EL (cell line): Measurements from ENCODE around the gene RASSF10.

Experiments used
- DNase-seq: peaks from one replicate; pipeline ENCODE4 v3.0.0-alpha.2; 2016

The RASSF10 gene

DNA sequence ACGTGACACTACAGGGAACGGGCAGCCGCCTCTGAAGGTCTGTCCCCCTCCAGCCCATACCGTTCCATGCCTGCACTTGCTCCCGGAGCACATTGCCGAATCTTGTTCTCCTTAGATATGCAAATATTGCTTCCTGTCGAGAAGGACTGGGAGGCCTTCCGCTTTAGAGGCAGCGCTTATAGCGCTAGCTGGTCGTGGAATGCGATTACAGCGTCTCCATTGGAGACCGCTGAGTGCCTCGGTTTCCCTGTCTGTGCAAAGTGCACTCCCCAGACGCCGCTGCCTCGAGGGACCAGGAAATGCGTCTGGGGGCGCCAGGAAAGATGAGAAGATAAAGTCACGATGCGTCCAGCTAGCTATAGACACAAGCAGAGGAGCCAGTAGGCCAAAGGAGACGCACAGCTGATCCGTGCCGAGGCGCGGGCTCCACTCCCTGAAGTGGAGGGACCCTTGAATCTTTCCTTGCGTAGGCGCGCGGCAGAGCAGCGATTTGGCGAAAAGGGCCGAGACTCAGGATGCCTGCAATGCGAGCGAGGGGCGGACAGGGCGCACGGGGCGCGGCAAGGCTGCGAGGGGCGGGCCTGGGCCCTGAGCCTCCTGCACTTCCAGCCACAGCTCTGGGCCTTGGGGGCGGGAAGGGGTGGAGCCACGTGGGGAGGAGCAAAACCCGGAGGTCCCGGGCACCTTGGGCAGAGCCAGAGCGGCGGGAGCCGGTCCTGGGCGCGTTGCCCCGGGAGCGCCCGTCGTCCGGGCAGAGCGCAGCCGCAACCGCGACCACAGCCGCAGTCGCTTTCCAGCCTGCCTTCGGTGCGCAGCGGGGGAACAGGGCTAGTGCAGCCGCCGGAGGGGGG is at the start of gene RASSF10:
Gene RASSF10 (plus strand): TSS at position 692 of the 851 bp plus-strand sequence. CDS start 261 bp downstream, outside the sequence.
- DNase-seq: peak; percentile 79

DNA sequence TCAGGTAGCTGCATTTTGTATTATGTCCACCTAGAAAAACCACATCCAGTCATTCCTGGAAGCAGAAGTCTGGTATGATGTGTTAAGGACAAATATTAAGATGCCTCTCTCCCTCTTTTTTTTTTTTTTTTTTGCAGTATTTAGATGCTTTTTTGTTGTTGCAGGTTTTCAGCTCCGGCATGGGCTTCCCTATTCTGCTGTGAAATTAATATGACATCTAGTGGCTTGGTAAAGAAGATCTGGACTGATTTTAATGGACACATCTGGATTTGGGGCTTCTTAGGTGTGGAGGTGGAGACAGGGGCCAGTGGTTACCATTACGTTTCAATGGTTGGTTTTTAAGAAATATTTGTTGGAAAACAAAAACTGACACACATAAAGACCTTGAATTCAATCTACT is 47.5 kb upstream of the RASSF10 start:
- DNase-seq: no peak

DNA sequence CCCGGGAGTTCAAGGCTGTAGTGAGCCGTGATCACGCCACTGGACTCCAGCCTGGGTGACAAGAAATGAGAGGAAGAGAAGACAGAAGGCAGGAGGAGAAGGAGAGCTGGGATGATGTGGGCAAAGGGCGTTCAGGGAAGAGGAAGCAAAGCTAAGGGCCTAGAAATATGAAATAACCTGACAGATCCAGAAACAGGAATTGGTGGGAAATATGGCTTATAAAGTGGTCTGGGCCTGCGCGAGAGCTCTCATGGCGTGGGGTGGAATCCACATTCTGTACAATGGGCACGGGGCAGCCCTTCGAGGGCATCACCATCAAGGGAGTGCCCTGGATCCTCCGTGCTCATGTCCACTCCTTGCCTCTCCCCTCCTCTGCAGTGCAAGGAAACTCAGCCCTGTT is 46.8 kb upstream of the RASSF10 start:
- no peak for DNase-seq

DNA sequence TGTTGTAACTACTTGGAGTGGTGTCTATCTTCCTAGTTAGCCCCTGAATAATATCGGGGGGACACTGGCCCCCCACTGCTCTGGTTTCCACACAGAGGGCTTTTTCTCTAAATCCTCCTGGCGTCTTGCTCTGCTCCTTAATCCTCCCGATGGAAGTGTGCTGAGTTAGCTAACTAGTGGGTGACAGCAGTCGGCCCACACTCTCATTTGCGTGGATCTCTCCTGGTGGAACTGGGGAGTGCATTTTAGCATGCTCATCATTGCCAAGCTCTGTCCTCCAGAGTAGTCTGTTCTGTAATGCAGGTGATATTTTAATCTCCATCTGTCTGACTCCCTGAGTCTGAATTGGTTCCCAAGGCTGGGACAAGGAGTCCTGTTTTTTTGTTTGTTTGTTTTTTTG is 46.1 kb upstream of the RASSF10 start:
- no peak for DNase-seq

DNA sequence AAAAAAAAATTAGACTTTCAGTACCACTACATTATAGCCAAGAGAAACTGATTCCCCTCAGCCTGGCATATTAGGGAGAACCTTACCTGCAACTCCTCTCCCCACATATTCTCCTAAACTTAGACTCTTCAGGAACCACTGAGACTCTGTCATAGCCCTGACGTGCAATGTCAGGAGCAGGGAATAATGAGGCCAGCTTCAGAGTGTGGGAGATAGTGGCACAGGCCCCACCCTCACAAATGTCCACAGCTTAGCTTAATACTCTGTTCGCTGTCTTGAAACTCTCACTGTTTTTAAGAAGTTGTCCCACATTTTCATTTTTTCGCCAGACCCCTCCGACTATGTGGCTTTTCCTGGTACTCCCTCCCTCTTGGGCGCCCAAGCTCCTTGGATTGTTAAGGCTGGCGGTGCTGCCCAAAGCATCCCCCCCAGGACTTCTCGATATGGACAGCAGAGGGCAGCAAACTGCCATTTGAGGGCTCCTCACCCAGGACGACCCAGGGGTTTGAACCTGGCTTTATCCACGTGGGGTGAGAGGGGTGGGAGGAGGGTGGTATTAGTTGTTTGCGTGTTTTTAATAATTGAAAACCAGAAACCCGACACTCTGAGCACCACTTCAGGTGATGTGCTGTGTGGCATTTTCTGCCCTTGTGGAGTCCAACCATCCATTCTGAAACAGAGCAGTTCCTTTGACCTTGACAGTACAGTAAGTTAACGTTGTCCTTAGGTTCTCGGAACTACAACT is 45.2 kb upstream of the RASSF10 start:
- DNase-seq: peak; percentile 68

DNA sequence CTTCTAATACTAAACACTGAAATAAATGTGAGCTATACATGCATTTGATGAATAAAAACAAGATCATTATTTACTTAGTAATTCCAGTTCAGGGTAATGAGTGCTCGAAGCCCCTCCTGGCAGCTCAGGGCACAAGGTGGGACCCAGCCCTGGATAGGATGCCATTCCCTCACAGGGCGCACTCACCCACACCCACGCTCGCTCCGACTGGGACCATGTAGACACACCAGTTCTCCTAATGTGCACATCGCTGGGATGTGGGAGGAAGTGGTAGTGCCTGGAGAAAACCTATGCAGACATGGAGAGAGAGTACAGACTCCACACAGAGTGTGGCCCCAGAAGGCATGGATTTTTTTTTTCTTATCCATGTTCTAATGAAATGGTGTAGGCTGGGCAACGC is 44.5 kb upstream of the RASSF10 start:
- no peak for DNase-seq

DNA sequence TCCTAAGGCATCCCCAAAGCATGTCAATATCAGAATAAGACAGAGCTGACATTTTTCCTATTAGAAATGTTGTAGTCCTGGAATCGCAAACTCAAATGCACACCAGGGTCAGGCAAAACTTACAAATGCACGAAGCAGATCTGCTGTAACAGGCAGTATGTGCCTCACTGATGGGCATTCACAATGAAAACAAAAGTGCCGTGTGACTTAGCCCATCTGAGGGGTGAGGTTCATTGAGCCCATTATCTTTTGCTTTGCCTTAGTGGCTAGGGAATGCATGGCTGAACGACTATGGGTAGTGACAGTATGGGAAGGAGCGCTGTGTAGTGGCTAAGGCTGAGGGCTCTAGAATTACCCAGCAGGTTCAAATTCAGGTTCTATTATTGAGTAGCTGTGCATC is 43.1 kb upstream of the RASSF10 start:
- no peak for DNase-seq

DNA sequence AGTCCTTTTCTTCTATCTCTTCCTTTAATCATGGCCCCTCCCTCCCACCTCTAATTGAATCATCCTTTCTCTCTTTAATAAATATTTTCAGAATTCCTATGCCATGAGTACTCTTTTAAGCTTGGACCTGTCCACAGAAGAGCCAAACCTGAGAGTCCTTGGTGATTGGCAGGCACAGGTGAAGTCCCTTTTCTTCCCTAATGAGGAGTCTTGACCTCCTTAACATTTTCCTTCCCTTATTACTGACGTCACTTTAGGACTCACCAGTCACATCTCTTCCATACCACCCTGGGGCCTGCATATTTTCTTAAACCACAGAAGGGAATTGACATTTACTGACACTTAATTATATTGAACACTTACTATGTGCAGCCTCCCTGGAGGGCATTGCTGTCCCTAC is 41.0 kb upstream of the RASSF10 start:
- DNase-seq: peak; percentile 28

DNA sequence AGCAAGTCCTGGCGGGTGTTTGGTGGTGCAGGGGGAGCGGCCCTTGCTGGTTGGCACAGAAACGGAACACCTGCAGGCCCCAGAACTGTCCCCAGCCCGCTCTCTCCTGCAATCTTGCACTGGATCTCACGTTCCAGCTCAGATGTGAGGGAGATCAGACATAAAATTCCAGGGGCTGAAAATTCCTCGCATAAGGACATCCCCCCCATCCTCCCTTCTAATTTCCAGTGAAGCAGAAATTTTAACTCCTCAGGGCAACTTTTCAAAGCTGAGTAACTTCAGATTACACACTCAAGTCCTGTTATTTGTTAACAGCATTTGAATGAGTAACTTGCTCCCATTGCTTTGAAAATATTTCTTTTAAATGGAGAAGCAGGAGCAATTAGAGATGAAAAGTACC is 40.3 kb upstream of the RASSF10 start:
- no peak for DNase-seq

DNA sequence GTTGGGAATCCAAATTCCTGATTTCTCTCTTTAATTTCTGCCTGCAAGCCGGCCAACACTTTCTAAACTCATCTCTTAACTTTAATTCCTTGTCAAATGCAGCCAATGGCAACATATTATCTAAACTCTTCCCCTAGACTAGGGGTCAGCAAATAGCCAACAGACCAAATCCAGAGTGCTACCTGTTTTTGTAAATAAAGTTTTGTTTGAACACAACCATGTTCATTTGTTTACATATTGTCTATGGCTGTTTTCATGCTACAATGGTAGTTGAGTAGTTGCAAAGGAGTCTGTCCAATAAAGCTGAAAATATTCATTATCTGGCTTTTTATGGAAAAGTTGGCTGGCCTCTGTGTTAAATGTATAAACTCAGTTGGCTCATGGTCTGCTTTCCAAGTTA is 37.2 kb upstream of the RASSF10 start:
- no peak for DNase-seq

DNA sequence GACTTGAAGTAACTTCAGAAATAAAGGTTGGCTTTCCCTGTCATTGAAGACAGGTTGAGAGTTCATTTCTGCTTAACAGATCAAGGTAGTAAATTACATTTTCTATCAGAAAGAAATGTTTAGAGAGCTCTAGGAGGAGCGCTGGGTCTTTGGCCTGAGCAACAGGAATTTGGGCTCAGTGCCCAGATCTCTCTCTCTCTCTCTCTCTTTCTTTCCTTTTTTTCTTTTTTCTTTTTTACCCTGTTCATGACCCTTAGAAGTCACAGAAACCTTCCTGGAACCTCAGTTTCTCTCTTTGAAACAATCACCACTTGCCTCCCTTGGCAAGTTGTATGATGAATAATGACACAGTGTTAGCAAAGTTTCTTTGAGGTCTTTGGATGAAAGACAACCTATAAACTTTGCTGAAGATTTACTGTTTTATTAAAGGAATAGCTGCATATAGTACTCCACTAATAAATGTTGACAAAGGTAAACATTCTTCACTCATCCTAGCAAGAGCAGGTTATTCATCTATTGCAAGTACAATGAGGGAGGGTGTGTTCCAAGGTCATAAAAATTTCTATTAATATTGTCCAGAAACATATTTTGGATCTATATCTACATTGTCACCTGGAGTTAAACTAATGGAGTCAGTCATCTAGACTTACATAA is 35.5 kb upstream of the RASSF10 start:
- no peak for DNase-seq

DNA sequence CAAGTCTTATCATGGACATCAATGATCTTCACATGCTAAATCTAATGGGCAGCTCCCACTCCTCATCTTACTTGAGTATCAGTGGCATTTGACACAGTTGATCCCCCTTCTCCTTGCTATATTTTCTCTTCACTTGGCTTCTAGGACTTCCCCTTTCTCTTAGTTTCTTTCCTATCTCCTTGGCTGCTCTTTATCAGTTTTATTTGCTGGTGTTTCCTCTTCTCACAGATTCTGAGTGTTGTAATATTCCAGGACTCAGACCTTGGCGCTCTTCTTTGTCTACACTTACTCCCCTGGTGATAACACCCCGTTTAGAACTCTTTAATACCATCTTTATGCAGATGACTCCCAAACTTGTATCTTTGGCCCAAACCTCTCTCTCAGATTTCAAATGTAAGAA is 33.9 kb upstream of the RASSF10 start:
- no peak for DNase-seq

DNA sequence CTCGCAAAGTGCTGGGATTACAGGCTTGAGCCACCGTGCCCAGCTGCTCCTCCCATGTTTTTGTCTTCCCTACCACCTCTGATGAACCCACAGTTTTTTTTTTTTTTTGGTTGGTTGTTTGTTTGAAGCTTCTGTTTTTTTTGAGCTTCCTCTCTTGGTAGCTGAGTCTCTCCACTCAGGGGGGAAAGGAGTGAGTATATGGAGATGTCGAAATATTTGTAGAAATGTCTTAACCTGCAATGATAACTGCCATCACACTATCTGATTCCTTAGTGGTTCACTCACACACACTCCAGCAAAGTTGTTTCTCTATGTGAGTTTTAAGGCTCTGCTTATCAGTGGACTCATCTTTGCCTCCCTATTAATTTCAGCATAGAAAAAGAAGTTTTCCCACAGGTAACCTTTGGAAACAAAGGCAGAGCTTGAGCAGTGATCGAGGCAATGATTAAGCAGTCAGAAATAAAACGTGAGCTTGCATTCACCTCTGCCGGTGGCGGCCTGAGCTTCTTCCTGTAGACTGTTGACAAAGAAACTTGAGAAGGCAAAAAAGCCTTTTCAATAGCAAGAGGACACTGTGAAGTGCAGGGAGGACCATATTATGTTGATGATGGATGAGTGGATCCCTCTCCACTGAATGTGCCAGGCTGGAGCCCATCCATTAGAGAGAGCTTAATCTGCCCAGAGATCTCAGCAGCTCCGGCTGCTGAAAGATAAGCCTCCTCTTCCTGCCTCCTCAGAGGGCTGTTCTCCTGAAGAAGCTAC is 29.0 kb upstream of the RASSF10 start:
- no peak for DNase-seq

DNA sequence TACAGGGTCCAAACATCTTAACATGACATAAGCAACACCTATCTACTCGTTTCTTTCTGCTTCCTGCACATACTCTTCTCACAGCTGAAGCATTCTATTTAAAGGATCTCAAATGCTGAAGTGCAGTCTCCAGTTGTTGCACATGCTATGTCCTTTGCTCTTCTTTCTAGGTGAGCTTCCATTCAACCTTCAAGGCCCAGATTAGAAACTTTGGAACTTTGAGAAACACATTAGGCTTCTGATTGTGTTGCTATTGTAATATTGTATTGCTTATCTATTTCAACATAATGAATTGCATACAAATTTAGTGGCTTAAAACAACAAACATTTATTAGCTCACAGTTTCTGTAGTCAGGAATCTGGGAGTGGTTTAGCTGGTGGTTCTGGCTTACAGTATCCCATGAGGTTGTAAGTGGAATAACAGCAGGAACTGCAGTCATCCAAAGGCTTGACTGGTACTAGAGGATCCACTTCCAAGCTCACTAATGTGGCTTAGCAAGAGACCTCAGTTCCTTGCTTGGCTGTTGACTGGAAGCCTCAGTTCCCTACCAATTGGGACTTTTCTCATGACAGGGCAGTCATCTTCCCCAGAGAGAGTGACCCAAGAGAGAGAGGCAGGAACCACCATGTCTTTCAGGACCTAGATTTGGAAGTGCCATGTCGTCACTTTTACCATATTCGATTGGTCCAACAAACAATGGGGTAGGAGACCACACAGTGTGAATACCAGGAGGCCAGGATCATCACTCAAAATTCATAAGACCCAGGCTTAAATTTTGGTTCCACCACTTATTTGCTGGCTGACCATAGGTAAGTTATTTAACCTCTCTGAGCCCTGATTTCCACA is 27.2 kb upstream of the RASSF10 start:
- peak; percentile 12 for DNase-seq

DNA sequence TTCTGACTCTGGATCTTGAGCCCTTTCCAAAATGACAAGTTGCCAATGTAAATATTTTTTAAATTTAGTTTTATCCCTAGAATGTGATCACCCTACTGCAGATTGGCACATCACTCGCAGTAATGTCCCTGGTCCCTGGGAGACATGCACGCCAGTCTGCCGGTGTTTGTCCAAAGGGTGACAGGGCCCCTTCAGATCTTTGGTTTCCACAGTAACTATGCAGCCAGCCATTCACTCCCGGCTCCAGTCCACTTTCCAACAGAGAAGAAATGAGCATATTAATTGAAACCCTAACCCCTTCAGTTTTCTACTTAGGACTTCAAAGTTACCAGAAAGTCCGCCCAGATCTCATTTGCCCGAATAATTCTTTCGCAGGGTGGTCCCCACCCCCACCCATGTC is 25.8 kb upstream of the RASSF10 start:
- DNase-seq: no peak

DNA sequence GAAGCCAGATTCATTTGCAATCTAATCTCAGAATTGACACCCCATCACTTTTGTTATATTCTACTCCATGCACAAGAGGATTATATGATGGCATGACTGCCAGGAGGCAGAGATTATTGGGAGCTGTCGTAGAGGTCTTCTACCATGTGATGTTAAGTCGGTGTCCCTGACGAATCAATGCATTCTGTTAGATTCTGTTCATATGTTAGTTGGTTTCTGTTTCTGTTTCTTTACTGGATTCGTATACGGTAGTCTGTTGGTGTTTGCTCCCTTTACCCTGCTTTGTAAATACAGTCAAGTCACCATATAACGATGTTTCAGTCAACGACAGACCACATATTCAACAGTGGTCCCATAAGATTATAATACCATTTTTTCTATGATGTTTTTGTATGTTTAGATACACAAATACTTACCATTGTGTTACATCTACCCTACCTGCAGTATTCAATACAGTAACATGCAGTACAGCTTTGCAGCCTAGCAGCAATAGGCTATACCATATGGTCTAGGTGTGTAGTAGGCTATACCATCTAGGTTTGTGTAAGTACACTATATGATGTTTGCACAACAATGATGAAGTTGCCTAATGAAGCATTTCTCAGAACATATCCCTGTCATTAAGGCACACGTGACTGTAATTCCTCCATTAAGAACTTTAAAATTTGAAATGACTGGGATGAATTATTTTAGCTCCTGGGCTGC is 22.8 kb upstream of the RASSF10 start:
- DNase-seq: no peak

DNA sequence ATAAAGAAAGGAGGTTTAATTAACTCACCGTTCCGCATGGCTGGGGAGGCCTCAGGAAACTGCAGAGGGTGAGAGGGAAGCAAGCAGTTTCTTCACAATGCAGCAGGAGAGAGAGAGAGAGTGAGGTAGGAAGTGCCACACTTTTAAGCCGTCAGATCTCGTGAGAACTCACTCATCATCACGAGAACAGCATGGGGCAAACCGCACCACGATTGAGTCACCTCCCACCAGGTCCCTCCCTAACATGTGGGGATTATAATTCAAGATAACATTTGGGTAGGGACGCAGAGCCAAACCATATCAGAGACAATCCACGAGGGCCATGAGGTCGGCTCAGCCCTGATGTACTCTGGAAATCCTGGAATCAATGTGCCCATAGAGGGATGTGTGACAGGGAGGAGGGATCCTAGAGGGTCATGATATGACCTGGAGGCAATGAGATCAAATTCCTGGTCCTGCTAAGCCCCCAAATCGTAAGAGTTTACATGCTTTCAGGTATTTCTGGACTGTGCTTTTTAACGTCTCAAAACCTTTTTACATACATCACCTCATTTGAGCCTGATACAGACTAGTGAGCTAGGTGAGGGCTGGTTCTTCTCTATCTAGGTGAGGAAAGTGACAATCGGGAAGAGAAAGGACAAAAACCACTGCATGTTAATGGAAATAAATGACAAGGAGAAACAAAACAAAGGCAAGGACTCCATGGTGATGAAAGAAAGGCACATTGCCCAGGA is 19.5 kb upstream of the RASSF10 start:
- DNase-seq: no peak

DNA sequence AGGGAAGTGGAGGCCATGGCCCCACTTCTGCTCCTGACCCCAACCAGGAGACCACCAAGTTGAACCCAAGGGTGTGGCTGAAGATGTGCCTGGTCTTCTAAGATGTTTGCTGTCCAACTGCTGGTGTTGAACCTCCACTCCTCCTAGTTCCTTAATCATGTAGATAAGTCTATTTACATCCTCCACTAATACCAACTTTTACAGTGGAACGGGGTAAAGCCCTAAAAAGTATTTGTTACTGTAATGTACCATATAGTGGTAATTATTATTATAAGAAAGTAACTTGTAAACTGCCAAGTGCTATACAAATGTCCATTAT is 19.0 kb upstream of the RASSF10 start:
- no peak for DNase-seq

DNA sequence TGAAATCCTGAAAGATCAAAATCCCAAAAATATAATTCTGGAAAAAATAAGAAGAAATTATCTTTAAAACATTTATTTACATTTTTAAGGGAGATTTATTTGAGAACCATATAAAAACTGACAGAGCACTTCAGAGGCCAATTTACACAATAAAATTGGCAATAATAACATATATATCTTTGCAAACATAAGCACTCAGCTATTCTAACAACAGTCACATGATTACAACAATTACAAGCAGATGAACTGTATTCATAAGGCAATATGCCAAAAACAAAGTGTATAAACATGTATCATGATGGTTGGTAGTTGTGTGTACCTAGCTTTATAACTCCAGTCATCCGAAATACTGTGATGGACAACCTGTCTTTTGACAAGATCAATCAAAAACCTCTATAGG is 17.7 kb upstream of the RASSF10 start:
- no peak for DNase-seq

DNA sequence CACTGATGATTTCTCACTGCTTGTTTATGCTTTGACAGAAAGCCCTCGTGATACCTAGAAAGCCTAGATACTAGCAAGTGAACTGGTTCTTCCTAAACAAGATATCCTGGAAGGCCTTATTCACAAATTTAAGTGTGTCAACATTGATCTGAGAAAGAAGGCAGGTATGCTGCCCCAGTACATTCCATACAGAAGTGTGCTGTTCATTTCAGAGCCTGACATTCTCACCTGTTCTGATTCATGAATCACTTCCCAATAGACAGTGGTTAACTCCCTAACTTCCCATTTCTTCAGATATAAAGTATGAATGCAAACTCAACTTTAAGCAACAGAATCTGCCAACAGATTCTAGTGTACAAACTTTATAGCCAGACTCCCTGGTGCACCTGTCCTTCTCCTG is 15.5 kb upstream of the RASSF10 start:
- no peak for DNase-seq

DNA sequence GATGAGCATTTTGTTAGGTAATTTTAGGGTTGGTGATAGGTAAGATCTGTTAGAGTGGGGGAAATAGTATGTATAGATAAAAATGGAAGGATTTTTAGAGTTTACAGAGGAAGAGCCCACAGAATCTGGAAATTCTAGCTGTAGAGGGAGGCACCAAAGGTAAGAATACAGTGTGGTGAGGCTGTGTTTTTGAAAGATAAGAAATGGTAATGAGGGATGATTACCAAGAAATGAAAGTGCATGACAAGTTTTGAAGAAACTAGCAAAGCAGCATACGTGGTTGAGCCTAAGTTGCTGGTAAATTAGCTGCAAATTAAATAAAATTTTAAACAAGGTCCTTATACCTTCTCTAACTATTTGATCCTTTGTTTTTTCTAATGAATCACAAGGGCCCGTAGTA is 14.6 kb upstream of the RASSF10 start:
- DNase-seq: no peak
